Measurements from ENCODE around the gene SNX15. TPM values are rescaled to one million over a fixed set of nuclear protein-coding genes. Genes with fewer than 3 reads are reported as not detected.

The SNX15 gene
- total RNA-seq, 4 donors from 2014 or later, result 9.8 to 18.6 (median 13.9) TPM

DNA sequence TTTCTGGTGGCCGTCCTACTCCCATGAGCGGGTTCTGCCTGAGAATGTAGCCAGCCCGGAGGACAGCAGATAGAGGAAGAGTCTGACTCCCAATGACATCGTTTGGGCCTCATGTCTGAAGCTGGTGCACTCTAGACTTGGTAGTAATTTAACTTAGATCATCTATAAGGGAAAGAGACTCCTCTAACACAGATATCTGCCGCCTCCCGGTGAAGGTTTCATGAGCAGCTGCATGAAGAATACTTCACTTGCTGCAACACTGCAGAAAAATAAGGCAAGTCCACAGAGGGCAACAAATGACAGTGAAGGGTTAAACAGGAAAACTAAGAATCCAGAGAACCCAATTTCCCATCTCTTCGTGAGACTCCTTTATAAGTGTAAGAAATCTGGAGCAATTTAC lies 19.2 kb upstream of the SNX15 start:
- H3K27ac ChIP-seq, result no peak overlapping the region
- H3K4me1 ChIP-seq, result peaks cover under 1 to 12% (median 1%) of the 10 kb centered on the region in 3 donors
- H3K9me3 ChIP-seq, result no peaks in the 10 kb centered on the region
- no peak for DNase-seq
- H3K36me3 ChIP-seq, result no peaks in the 10 kb centered on the region
- H3K27me3 ChIP-seq, result no peaks in the 10 kb centered on the region
- intact Hi-C loops (cut with DNase I), result no loop called here
- H3K4me3 ChIP-seq, result no peak overlapping the region
- no peak for TF ChIP-seq POLR2A (IDR thresholded peaks at IDR 0.05)
- no peak for TF ChIP-seq CTCF (IDR thresholded peaks at IDR 0.05)
- 68 to 81% methylated on average over 4 to 7 of the region's 7 CpGs for WGBS, 2 donors

DNA sequence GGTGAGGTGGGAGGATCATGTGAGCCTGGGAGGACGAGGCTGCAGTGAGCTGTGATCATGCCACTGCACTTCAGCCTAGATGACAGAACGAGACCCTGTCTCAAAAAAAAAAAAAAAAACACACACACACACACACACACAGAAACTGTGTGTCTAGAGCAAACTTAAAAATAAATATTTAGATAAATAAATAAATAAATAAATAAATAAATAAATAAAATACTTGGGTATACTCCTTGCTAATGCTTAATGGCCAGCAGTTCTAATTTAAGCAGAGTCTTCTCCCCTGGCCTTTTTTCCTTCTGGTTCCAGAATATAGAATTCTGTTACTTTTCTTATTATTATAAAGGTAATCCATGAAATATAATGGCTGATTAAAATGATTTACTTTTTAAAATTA lies 18.4 kb upstream of the SNX15 start:
- WGBS, 2 donors, result 76 to 100% methylated on average over 2 of the region's 2 CpGs

DNA sequence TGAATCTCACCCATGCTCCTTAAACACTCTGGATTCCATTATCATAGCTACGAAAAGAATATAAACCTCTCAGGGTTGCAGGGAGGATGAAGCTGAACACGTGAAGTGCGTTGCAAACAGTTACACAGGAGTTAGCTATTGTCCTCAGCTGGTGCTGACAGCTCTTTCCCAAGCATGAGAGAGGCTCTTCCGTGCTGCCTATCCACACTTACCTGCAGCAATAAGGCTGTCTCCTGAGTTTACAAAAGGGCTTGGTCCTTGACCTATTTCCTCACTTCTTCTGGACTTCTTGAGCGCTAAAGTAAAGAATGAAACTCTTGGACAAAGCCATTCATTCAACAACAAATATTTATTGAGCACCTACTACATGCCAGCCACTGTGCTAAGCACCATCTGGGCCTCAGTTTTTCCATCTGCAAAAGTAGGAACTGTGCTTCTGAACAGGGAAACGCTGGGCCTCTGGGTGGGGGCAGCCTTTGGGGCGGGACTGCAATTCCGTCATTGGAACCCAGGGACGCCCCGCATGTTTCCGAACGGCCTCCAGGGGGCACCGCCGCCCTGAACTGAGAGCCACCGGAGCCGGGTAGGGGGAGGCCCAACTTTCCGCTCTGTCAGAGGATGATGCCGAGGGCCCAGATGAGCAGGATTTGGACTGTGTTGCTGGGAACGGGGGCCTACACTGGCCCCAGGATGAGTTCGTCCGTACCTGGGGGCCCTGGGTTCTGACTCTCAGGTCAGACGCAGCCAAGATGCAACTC lies 13.9 kb upstream of the SNX15 start:
- intact Hi-C loops (cut with DNase I), result loop anchor here (5.0 kb wide), 1 partner anchor 161 kb away; no protein-coding TSS in a partner anchor
- Histone ChIP-seq H3K36me3 (peaks cover 0 to 9% (median 1%) of the 10 kb centered on the region in 3 donors), H3K27ac (peak overlapping the region; percentile 98 to 100 (median 99)), H3K4me1 (peaks cover 17 to 38% (median 19%) of the 10 kb centered on the region in 3 donors), H3K4me3 (peak overlapping the region; percentile 73 to 99 (median 96)), H3K27me3 (no peaks in the 10 kb centered on the region), H3K9me3 (no peaks in the 10 kb centered on the region)
- WGBS, 2 donors, result 34 to 37% methylated on average over 7 to 8 of the region's 22 CpGs
- DNase-seq, result peak; percentile 43
- TF ChIP-seq CTCF (IDR thresholded peaks at IDR 0.05) (peak; percentile 73 to 96 (median 90)), POLR2A (IDR thresholded peaks at IDR 0.05) (peak in 3 of 4 donors; percentile 51 to 62 (median 58))

More for the DNA sequence above, 18.4 kb upstream of the SNX15 start:
- Histone ChIP-seq H3K27me3 (no peaks in the 10 kb centered on the region), H3K9me3 (no peaks in the 10 kb centered on the region), H3K4me1 (peaks cover 5 to 20% (median 5%) of the 10 kb centered on the region in 3 donors), H3K4me3 (no peak overlapping the region), H3K27ac (no peak overlapping the region), H3K36me3 (no peaks in the 10 kb centered on the region)
- intact Hi-C loops (cut with DNase I), result no loop called here
- TF ChIP-seq POLR2A (IDR thresholded peaks at IDR 0.05) (no peak), CTCF (IDR thresholded peaks at IDR 0.05) (no peak)
- no peak for DNase-seq

DNA sequence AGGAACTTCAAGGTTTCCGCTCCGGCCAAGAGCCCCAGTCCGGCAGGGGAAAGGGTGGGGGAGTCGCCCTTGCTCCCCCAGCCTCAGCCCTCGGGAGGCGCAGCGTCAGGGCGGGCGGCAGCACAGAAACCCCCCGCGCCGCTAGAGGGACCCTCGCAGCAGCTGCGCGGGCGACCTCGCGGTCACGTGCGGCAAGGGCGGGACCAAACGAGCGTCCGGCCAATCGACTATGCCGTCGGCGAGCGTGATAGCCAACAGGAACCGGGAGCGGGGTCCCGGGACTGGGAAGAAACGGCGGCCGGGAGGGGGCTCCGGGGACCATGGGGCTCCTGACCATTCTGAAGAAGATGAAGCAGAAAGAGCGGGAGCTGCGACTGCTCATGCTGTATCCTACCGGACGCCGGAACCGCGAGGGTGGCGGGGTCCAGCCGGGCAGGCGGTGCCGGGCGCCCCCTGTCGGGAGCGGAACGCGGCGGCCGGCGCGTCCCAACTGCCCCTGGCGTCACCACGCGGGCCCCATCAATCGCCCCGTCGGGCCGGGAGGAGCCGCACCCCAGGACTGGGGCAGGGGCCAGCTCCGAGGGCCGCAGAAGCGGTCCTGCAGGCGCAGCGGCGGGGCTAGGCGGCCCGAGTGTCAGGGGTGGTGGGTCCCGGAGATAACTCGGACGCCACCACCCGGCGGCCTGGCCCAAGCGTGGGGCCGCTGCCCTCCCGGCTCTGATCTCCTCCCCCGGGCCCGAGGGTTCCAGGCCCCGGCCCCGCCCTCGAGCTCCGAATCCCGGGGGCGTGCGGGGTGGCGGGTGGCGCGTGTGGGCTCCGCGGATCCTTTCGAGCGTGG lies 13.1 kb upstream of the SNX15 start, which contains the start of gene ARL2:
Gene ARL2 (plus strand): TSS at position 273 of the 838 bp plus-strand sequence. CDS start 48 bp downstream, at position 321.
- Histone ChIP-seq H3K27me3 (no peaks in the 10 kb centered on the region), H3K4me1 (peaks cover 17 to 38% (median 19%) of the 10 kb centered on the region in 3 donors), H3K27ac (peak within 1 kb of the TSS; percentile 98 to 100 (median 99)), H3K9me3 (no peaks in the 10 kb centered on the region), H3K4me3 (peak within 1 kb of the TSS; percentile 73 to 99 (median 96)), H3K36me3 (peaks cover 0 to 17% (median 9%) of the 10 kb centered on the region in 3 donors)
- intact Hi-C loops (cut with DNase I), result loop anchor here (5.0 kb wide), 1 partner anchor 162 kb away; no protein-coding TSS in a partner anchor
- peak; percentile 41 for DNase-seq
- TF ChIP-seq POLR2A (IDR thresholded peaks at IDR 0.05) (peak in 2 of 4 donors; percentile 25 to 26), CTCF (IDR thresholded peaks at IDR 0.05) (peak; percentile 72 to 97 (median 93))
- WGBS, 2 donors, result 0 to 1% methylated on average over 2 to 19 of the region's 96 CpGs
